ENCODE results near the gene WNT7A.

- TF ChIP-seq POLR2AphosphoS5 (IDR thresholded peaks at IDR 0.05) (no peak), POLR2A (IDR thresholded peaks at IDR 0.05) (no peak)
- TF ChIP-seq, protein P1, sequence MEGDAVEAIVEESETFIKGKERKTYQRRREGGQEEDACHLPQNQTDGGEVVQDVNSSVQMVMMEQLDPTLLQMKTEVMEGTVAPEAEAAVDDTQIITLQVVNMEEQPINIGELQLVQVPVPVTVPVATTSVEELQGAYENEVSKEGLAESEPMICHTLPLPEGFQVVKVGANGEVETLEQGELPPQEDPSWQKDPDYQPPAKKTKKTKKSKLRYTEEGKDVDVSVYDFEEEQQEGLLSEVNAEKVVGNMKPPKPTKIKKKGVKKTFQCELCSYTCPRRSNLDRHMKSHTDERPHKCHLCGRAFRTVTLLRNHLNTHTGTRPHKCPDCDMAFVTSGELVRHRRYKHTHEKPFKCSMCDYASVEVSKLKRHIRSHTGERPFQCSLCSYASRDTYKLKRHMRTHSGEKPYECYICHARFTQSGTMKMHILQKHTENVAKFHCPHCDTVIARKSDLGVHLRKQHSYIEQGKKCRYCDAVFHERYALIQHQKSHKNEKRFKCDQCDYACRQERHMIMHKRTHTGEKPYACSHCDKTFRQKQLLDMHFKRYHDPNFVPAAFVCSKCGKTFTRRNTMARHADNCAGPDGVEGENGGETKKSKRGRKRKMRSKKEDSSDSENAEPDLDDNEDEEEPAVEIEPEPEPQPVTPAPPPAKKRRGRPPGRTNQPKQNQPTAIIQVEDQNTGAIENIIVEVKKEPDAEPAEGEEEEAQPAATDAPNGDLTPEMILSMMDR (IDR thresholded peaks at IDR 0.05) = no peak
These were observed 1.4 kb downstream of the WNT7A start for GRCh38 chr3:13878281-13879101.

All from breast epithelium (tissue), 3 donors.